ENCODE measurements around the gene GLIS1. TPM values are rescaled to one million over a fixed set of nuclear protein-coding genes. Genes with fewer than 3 reads are reported as not detected.

The GLIS1 gene
- total and polyA plus RNA-seq, 2 of the 8 experiments (the other 6 are each of a cell fraction or from before 2014, with no cell fraction given): 0.15 to 0.22 TPM

GRCh38 chr1:53575955-53576320, 163.0 kb downstream of the GLIS1 start:
- Histone ChIP-seq H3K14ac (ENCODE audit: insufficient read length) (no peak overlapping the region), H4K8ac (ENCODE audit: extremely low read depth, insufficient read depth, low read length) (no peak overlapping the region; the same call in 1 of the 2 replicates), H3K27me3 (replicated peaks in 1 of 4; ENCODE audit: control insufficient read depth in 3 of 4, extremely low read depth in 1 of 4, insufficient read depth in 3 of 4, low read length in 3 of 4) (no peaks in the 10 kb centered on the region), H3K18ac (ENCODE audit: extremely low read depth, low read length) (no peak overlapping the region), H2BK12ac (ENCODE audit: low read depth, low read length) (no peak overlapping the region), H3K36me3 (ENCODE audit: control insufficient read depth in 2 of 4, insufficient read depth in 4 of 4, low read length in 3 of 4) (no peaks in the 10 kb centered on the region), H3K79me2 (ENCODE audit: control insufficient read depth in 1 of 2, insufficient read depth in 2 of 2, low read length in 2 of 2) (no peaks in the 10 kb centered on the region), H4K20me1 (replicated peaks in 1 of 2; ENCODE audit: control insufficient read depth in 1 of 2, insufficient read depth in 2 of 2, low read length in 2 of 2) (peaks cover 0 to 2% of the 10 kb centered on the region in 2 experiments), H2AK5ac (ENCODE audit: low read depth, low read length) (no peak overlapping the region), H2AFZ (ENCODE audit: low read length) (no peak overlapping the region), H2BK20ac (ENCODE audit: low read length) (0 out of 2 replicates have a peak overlapping the region, but pooled peaks have one; percentile 3), H3K4me3 (ENCODE audit: extremely low read depth in 1 of 4, insufficient read depth in 2 of 4, low read depth in 3 of 4, low read length in 4 of 4) (no peak overlapping the region), H3K9ac (replicated peaks in 1 of 4; ENCODE audit: extremely low read depth in 1 of 4, low read depth in 3 of 4, low read length in 3 of 4) (no peak overlapping the region), H3K4ac (replicated peaks; ENCODE audit: insufficient read length, low read depth, low read length) (no peak overlapping the region), H3K23me2 (ENCODE audit: low read depth, low read length) (no peaks in the 10 kb centered on the region), H3K56ac (replicated peaks; ENCODE audit: insufficient read length, low read depth, low read length) (no peak overlapping the region), H2BK120ac (replicated peaks; ENCODE audit: low read depth, low read length) (no peak overlapping the region), H3K4me1 (replicated peaks in 1 of 4; ENCODE audit: control insufficient read depth in 3 of 4, insufficient read depth in 4 of 4, low read length in 3 of 4) (peaks cover 0 to 12% (median 6%) of the 10 kb centered on the region in 4 experiments; a peak in 5 of 7 replicates), H3K23ac (ENCODE audit: insufficient read length) (no peak overlapping the region), H2BK5ac (ENCODE audit: low read depth, low read length) (no peak overlapping the region), H4K91ac (replicated peaks; ENCODE audit: insufficient read length, low read length) (no peak overlapping the region), H2BK15ac (ENCODE audit: low read length) (no peak overlapping the region), H3K9me3 (ENCODE audit: insufficient read depth in 2 of 2, low read depth in 1 of 2, low read length in 1 of 2) (no peaks in the 10 kb centered on the region), H3K79me1 (ENCODE audit: low read depth, low read length) (no peaks in the 10 kb centered on the region), H3K4me2 (ENCODE audit: insufficient read depth in 1 of 2, low read depth in 2 of 2, low read length in 2 of 2) (no peak overlapping the region), H4K5ac (ENCODE audit: insufficient read length, low read depth, low read length) (no peak overlapping the region), H3K27ac (ENCODE audit: low read depth, low read length) (no peak overlapping the region)
- ChIA-PET CTCF (ENCODE audit: partially characterized antibody) (interaction anchor here (0.7 to 13.2 kb wide), 8 partner anchors 8 to 1013 kb away, joined by 3 to 175 read pairs (median 6); no protein-coding TSS in a partner anchor), POLR2A (ENCODE audit: partially characterized antibody) (no interaction called here)
- DNase-seq (ENCODE audit: low read depth in 1 of 2, low spot score in 2 of 2) (no peak), FAIRE-seq (no peak)
- 86% methylated on average over 5 of the region's 5 CpGs; no CpG with 5 or more reads in 1 of the 2 experiments for WGBS, 2 experiments (ENCODE audit: extremely low coverage in 1 of 2, insufficient coverage in 1 of 2, insufficient read length in 1 of 2, insufficient replicate concordance in 2 of 2, low coverage in 1 of 2, low lambda C conversion rate in 2 of 2, missing lambda C conversion rate in 1 of 2)
- no peak for TF ChIP-seq SIRT6 (IDR thresholded peaks at IDR 0.05; ENCODE audit: low read length)
- no peak for TF ChIP-seq MAFK (IDR thresholded peaks at IDR 0.05; ENCODE audit: low read depth, low read length)
- no peak for TF ChIP-seq TEAD4 (IDR thresholded peaks at IDR 0.05; ENCODE audit: low read depth, low read length)
- TF ChIP-seq SUZ12 (IDR thresholded peaks at IDR 0.05; ENCODE audit: low read length): no peak
- no peak for TF ChIP-seq RNF2 (IDR thresholded peaks at IDR 0.05; ENCODE audit: borderline replicate concordance, low read depth, low read length, missing control alignments, poor library complexity, severe bottlenecking)
- TF ChIP-seq EP300 (IDR thresholded peaks at IDR 0.05; ENCODE audit: borderline replicate concordance in 1 of 2, low read depth in 2 of 2, low read length in 2 of 2): no peak
- no peak for TF ChIP-seq POU5F1 (IDR thresholded peaks at IDR 0.05; ENCODE audit: low read depth, low read length)
- TF ChIP-seq PHF8 (conservative IDR thresholded peaks at IDR 0.05; ENCODE audit: low read depth, low read length): no peak
- TF ChIP-seq RFX5 (IDR thresholded peaks at IDR 0.05; ENCODE audit: borderline replicate concordance, low read depth, low read length): no peak

Measured in H1 (cell line).